GM20000 (cell line): ENCODE results near the gene CD44.

Experiments
- DNase-seq: peaks from one replicate; pipeline ENCODE4 v3.0.0; 2012; ENCODE audit warnings: low spot score
- CTCF ChIP-seq: IDR thresholded peaks from 2 replicates; pipeline ENCODE4 v1.5.1; 2012; ENCODE audit warnings: mild to moderate bottlenecking, control low read depth; ENCODE audit errors: extremely low read depth, missing control alignments

The CD44 gene

GRCh38 chr11:35146074-35146521 is 7.1 kb downstream of the CD44 start:
- TF ChIP-seq CTCF, result no peak
- peak; percentile 53 for DNase-seq

DNA sequence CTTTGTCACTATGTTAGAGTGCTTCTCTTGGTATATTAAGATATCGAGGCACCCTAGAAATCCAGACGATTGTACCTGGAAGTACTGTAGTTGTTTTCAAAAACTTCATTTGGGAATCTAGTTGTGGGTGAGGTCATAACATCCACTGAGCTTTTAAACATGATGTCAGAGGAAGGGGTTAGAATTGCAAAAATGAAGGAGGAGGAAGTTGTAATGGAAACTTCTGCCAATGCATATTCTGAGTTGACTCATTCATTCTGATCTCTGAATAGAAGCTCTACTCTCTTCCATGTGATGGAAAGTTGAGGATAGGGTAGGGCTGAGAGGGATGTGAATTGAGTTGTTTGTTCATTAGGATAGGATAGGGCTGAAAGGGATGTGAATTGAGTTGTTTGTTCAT is 7.7 kb downstream of the CD44 start:
- no peak for TF ChIP-seq CTCF
- no peak for DNase-seq

- no peak for DNase-seq
- TF ChIP-seq CTCF, result no peak
Measured at GRCh38 chr11:35147235-35147634, 8.3 kb downstream of the CD44 start.

DNA sequence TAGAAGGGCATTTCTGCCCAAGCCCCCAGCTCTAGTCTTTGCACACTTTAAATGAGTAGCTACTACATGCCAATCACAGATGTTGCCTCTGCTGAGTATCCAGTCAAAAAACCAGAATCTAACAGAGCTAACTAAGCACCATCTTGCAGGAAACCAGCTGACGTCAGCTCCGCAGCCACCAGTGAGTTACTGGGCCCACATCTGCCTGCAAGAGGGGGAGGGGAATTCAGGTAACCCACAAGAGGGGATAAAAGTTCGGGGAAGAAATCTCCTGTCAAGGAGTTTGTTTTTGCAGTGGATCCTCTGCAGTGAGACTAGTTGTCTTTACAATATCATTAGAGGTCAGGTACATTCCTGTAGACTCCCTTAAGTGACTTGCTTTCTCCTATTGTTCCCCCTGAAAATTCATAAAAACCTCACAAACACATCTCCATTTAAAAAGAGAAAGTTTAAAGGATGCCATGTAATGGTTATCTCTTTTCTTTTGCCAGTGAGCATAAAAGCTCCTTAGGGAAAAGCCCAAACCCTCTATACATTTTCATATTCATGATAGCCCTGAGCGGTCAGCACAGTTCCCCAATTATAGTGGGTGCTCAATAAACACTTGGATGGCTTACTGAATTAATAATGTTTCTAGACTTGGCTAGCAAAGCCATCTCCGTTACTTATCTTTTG is 9.3 kb downstream of the CD44 start:
- DNase-seq, result no peak
- no peak for TF ChIP-seq CTCF

DNA sequence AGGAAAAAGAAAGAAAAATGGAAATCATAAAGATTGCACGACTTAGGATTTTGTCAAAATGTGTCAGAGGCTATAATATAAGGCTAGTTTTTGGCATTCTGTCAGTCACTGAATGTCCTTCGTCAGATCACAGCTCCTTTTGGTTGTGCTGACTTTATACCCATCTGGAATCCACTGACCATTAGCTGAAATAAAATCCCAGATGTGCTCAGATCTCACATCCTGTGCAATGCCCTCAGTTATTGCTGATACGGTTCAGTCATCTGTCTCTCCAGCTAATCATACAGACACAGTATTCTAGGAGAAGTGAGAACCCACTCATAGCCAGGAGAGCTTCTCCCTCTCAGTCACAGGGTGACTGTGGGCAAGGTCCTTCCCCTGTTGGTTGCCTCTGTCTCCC is 11.5 kb downstream of the CD44 start:
- no peak for TF ChIP-seq CTCF

GRCh38 chr11:35151241-35151640 is 12.3 kb downstream of the CD44 start:
- TF ChIP-seq CTCF, result no peak
- no peak for DNase-seq

More for the DNA sequence above, 11.5 kb downstream of the CD44 start:
- no peak for DNase-seq

DNA sequence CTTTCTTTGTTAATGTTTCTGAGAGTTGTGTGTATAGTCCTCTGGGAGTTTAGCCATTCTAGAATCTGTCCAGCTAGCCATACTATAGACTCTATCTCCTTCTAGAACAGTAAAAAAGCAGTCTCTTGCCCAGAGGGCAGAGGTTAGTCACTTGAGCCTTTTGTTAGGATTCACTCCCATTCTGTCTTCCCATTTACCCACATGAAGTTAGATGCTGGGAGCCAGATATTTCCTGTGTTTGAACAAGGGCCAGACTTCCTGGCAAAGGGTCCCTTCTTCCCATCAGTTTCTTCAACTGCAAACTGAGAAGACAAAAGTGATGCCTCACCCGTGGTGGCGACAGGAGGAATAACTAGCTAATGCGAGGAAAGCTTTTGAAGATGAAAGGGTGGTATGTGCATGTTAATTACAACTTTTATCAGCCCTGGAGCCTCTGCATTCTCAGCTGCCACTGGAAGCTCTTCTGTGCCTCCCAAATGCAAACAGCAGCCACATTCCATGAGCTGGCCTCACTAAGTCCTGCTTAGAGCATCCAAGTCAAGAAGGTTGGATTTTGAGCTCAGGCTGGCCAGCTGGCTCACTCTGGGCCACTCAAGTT is 12.8 kb downstream of the CD44 start:
- no peak for DNase-seq
- TF ChIP-seq CTCF, result no peak
